Activated CD4-positive, alpha-beta T cell treated with anti-CD3 and anti-CD28 coated beads for 1 hour (primary cell): ENCODE results near the gene NBEAL2.
A peak's percentile ranks its signal among the peaks of the same experiment; 100 is the strongest.

ENCODE experiments used
- DNase-seq: peaks from one replicate; pipeline ENCODE4 v3.0.0-alpha.2; 2020

The NBEAL2 gene

GRCh38 chr3:47047069-47047468 is 67.6 kb downstream of the NBEAL2 start:
- no peak for DNase-seq

- DNase-seq = no peak
Observed at GRCh38 chr3:47047673-47048072, 68.2 kb downstream of the NBEAL2 start.

DNA sequence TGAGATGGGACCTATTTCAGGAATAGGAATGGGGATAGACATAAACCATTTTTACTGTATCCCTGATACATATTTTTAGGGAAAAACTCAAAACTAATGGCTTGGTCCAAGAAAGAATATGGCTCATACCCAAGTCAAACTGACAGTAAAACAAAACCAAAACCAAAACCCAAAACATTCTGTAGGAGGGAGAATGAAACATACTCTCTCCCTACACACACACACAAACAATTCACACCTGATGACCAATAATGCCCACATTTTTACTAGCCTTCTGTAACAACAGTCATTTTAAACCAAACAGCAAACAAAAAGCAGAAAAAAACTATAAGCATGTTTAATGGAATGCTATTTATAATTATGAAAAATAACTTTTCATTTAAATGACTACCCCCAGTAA is 74.9 kb downstream of the NBEAL2 start:
- no peak for DNase-seq

DNA sequence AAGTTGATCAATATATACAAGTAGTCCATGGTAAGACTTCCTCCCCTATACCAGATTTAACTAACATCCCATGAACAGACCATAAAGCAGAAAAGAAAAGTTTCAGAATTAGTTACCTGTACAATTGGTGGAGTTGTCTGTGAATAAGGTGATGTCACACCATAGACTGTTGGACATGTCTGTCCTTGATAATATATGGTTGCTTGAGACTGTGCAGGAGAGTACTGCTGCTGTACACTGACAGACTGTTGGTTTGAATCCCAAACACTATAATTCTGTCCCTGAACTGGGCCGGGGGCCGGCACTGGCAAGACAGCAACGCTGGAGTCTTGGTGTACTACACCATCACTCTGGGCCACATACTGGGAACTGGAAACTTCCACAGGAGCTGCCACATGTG is 77.2 kb downstream of the NBEAL2 start:
- no peak for DNase-seq

GRCh38 chr3:47057212-47057671 is 77.8 kb downstream of the NBEAL2 start:
- peak; percentile 14 for DNase-seq
